Ovary (tissue), 9 donors: ENCODE measurements around the gene LCP2. TPM values are rescaled to one million over a fixed set of nuclear protein-coding genes. Genes with fewer than 3 reads are reported as not detected.

Experiments
- DNase-seq, 5 donors: peaks; one replicate each; pipeline ENCODE4 v3.0.0-alpha.2; 2019 to 2020
- H3K27ac ChIP-seq, 2 donors: fragments of 200-600 bp; one replicate each; pipeline versions ENCODE4 v1.5.1 to v1.8.0; 2019 to 2022
- H3K27me3 ChIP-seq: fragments of 200-600 bp; one replicate; pipeline ENCODE4 v1.8.0; 2022
- H3K36me3 ChIP-seq: fragments of 200-600 bp; sonication (generic); one replicate; pipeline ENCODE4 v1.5.1; 2019
- H3K4me1 ChIP-seq: one replicate; pipeline ENCODE4 v1.8.1; 2013; ENCODE audit warnings: mild to moderate bottlenecking, moderate library complexity; ENCODE audit not compliant: insufficient read depth
- H3K4me3 ChIP-seq: fragments of 200-600 bp; sonication (generic); one replicate; pipeline ENCODE4 v1.5.1; 2017
- H3K9me3 ChIP-seq, 2 donors: fragments of 200-600 bp in 1 of 2; sonication (generic) in 1 of 2; one replicate each; pipeline versions ENCODE4 v1.5.1 to v1.8.1; 2013 to 2019; ENCODE audit warnings: mild to moderate bottlenecking in 1 of 2, moderate library complexity in 1 of 2
- CTCF ChIP-seq, 3 donors: fragments of 450-650 bp in 2 of 3; fragments of 200-600 bp in 1 of 3; IDR thresholded peaks; one replicate each; pipeline versions ENCODE4 v1.5.1 to v1.8.0; 2016 to 2022; ENCODE audit warnings: antibody characterized with exemption in 3 of 3, mild to moderate bottlenecking in 1 of 3
- EP300 ChIP-seq: sonication (generic); formaldehyde crosslinking; IDR thresholded peaks from one replicate; pipeline ENCODE4 v1.6.1; 2017; ENCODE audit warnings: antibody characterized with exemption
- POLR2A ChIP-seq: fragments of 450-650 bp; IDR thresholded peaks from one replicate; pipeline ENCODE4 v1.6.1; 2017; ENCODE audit warnings: antibody characterized with exemption, mild to moderate bottlenecking, moderate library complexity
- WGBS, 3 donors: extraction: QIAGEN DNeasy Blood & Tissue Kit in 1 of 3; methylation state at CpG; one replicate each; pipeline versions ENCODE4 v1.1.5 to v1.1.7; 2013 to 2017; 5-methylcytosine and 5-hydroxymethylcytosine counted together
- intact Hi-C, 4 donors: fragments of 100-400 bp; cut with DNase I; formaldehyde crosslinking; loops; one replicate each; pipeline versions ENCODE4 v1.11.0 to v1.15.1; 2022 to 2023
- polyA plus RNA-seq, 2 donors: library from polyadenylated mRNA; stranded (reverse); fragments of 200-250 nt in 1 of 2; fragments of 350-450 nt in 1 of 2; fragmentation: Illumina TruSeq in 1 of 2; extraction: RNeasy Lipid Tissue Mini Kit (QIAGEN cat#74804) in 1 of 2; gene quantifications; one replicate each; pipeline ENCODE4 v1.2.3, GENCODE V29; 2013 to 2014
- total RNA-seq, 7 donors: library from RNA; depleted of rRNA in 2 of 7; stranded (reverse); fragments of >200 nt in 2 of 7; fragmentation: NEBNext Ultra II Directional in 3 of 7; extraction: Animal tissue kit (Norgen Biotek cat#: 25700) in 3 of 7; gene quantifications; one replicate each; pipeline versions ENCODE4 v1.1.0 to v1.2.4, GENCODE V29; 2016 to 2023
- donor health status: DM: no; HTN: no; CAD: no; lungs with moderate emphysema.
- donor health status: DM: no; HTN: no; CAD: no.
- donor health status: Bipolar disorder and iron deficiency.
- donor health status: DM: yes; HTN: yes; CAD: no.
- donor health status: DM: no; HTN: no; CAD: no.
- donor health status: DM: yes; HTN: yes; CAD: no.

The LCP2 gene
- total and polyA plus RNA-seq, 9 donors: 3.1 to 31.1 (median 6.4) TPM

GRCh38 chr5:170256571-170256970 is 41.0 kb downstream of the LCP2 start:
- Histone ChIP-seq H3K27me3 (no peaks in the 10 kb centered on the region), H3K9me3 (no peaks in the 10 kb centered on the region), H3K27ac (no peak overlapping the region), H3K4me3 (no peak overlapping the region), H3K4me1 (peaks cover 2% of the 10 kb centered on the region), H3K36me3 (no peaks in the 10 kb centered on the region)
- WGBS, 3 donors: 91 to 98% (median 96%) methylated on average over 1 of the region's 1 CpG
- intact Hi-C loops: no loop called here
- no peak for TF ChIP-seq EP300
- TF ChIP-seq POLR2A: no peak
- no peak for TF ChIP-seq CTCF (IDR thresholded peaks at IDR 0.05)
- no peak for DNase-seq

GRCh38 chr5:170254056-170254455 is 43.5 kb downstream of the LCP2 start:
- TF ChIP-seq CTCF (IDR thresholded peaks at IDR 0.05) (no peak), POLR2A (no peak)
- no peak for DNase-seq
- intact Hi-C loops: no loop called here
- Histone ChIP-seq H3K4me3 (no peak overlapping the region), H3K27me3 (no peaks in the 10 kb centered on the region), H3K36me3 (no peaks in the 10 kb centered on the region), H3K27ac (no peak overlapping the region), H3K9me3 (no peaks in the 10 kb centered on the region), H3K4me1 (peaks cover 2% of the 10 kb centered on the region)
- WGBS, 3 donors: 94 to 97% (median 95%) methylated on average over 8 of the region's 8 CpGs

GRCh38 chr5:170252720-170253350 is 44.7 kb downstream of the LCP2 start:
- peak in 1 of 5 donors; percentile 61 for DNase-seq
- no peak overlapping the region for H3K27ac ChIP-seq
- H3K4me3 ChIP-seq: no peak overlapping the region
- no peaks in the 10 kb centered on the region for H3K27me3 ChIP-seq
- H3K9me3 ChIP-seq: no peaks in the 10 kb centered on the region
- H3K36me3 ChIP-seq: no peaks in the 10 kb centered on the region
- intact Hi-C loops: no loop called here
- 10 to 19% (median 15%) methylated on average over 9 of the region's 9 CpGs for WGBS, 3 donors
- H3K4me1 ChIP-seq: peaks cover 4% of the 10 kb centered on the region
- TF ChIP-seq EP300: no peak
- no peak for TF ChIP-seq POLR2A
- TF ChIP-seq CTCF (IDR thresholded peaks at IDR 0.05): no peak

- no peak overlapping the region for H3K4me3 ChIP-seq
- WGBS, 3 donors: 57 to 61% (median 59%) methylated on average over 3 of the region's 3 CpGs
- no peaks in the 10 kb centered on the region for H3K27me3 ChIP-seq
- TF ChIP-seq EP300 (no peak), POLR2A (no peak)
- intact Hi-C loops: no loop called here
- H3K4me1 ChIP-seq: peaks cover 5% of the 10 kb centered on the region
- no peak for DNase-seq
- no peaks in the 10 kb centered on the region for H3K9me3 ChIP-seq
- H3K27ac ChIP-seq: no peak overlapping the region
- no peaks in the 10 kb centered on the region for H3K36me3 ChIP-seq
Measured at GRCh38 chr5:170252109-170252508, 45.5 kb downstream of the LCP2 start.

GRCh38 chr5:170251462-170251861 is 46.1 kb downstream of the LCP2 start:
- Histone ChIP-seq H3K4me1 (peaks cover 5% of the 10 kb centered on the region), H3K4me3 (no peak overlapping the region), H3K27me3 (no peaks in the 10 kb centered on the region), H3K27ac (no peak overlapping the region), H3K9me3 (no peaks in the 10 kb centered on the region), H3K36me3 (no peaks in the 10 kb centered on the region)
- intact Hi-C loops: no loop called here
- no peak for TF ChIP-seq EP300
- no peak for TF ChIP-seq CTCF (IDR thresholded peaks at IDR 0.05)
- no peak for TF ChIP-seq POLR2A
- WGBS, 3 donors: 74 to 91% (median 85%) methylated on average over 2 of the region's 2 CpGs
- DNase-seq: no peak
